SU-DHL-6 (cell line): Measurements from ENCODE around the gene FAM53A.

Experiments used
- H2AFZ ChIP-seq: fragments of 200-600 bp; sonication (generic); 2 replicates; pipeline ENCODE4 v1.6.1; 2014; ENCODE audit warnings: low read depth, mild to moderate bottlenecking, moderate library complexity, mixed read lengths, antibody characterized with exemption, low read length; ENCODE audit not compliant: severe bottlenecking
- H3F3A ChIP-seq: fragments of 200-600 bp; shearing (Covaris generic); 2 replicates; pipeline ENCODE4 v1.6.0; 2016; ENCODE audit warnings: antibody characterized with exemption, mild to moderate bottlenecking; ENCODE audit not compliant: insufficient read depth
- H3K27ac ChIP-seq: fragments of 200-600 bp; sonication (generic); 2 replicates; pipeline ENCODE4 v1.5.1; 2016; ENCODE audit warnings: low read depth, mild to moderate bottlenecking, low read length, moderate library complexity, mixed read lengths
- H3K27me3 ChIP-seq: fragments of 200-600 bp; sonication (generic), shearing (Covaris generic); 2 replicates; pipeline ENCODE4 v1.6.0; 2014; ENCODE audit warnings: mild to moderate bottlenecking, low read length
- H3K36me3 ChIP-seq: fragments of 200-600 bp; sonication (generic); 2 replicates; pipeline ENCODE4 v1.6.1; 2014; ENCODE audit warnings: mild to moderate bottlenecking, low read length, mixed read lengths
- H3K4me2 ChIP-seq: fragments of 300-600, 200-600 bp; shearing (Covaris generic), sonication (generic); 2 replicates; pipeline ENCODE4 v1.6.0; 2014; ENCODE audit warnings: low read length, low read depth, mild to moderate bottlenecking; ENCODE audit not compliant: poor library complexity, severe bottlenecking
- H3K4me3 ChIP-seq: fragments of 200-600 bp; sonication (generic); 2 replicates; pipeline ENCODE4 v1.5.1; 2014; ENCODE audit warnings: antibody characterized with exemption, low read length, mild to moderate bottlenecking, mixed read lengths; ENCODE audit not compliant: insufficient read depth, poor library complexity, severe bottlenecking
- H3K79me2 ChIP-seq: fragments of 200-600 bp; sonication (generic); 2 replicates; pipeline ENCODE4 v1.6.1; 2014; ENCODE audit warnings: mild to moderate bottlenecking, low read length, moderate library complexity; ENCODE audit not compliant: insufficient read depth
- H3K9ac ChIP-seq: fragments of 200-600 bp; sonication (generic); 2 replicates; pipeline ENCODE4 v1.7.0; 2014; ENCODE audit warnings: mild to moderate bottlenecking, low read length
- H3K9me2 ChIP-seq: fragments of 200-600 bp; sonication (generic); replicated peaks from 2 replicates; pipeline ENCODE4 v1.6.1; 2014; ENCODE audit warnings: low read length; ENCODE audit not compliant: insufficient read depth
- H3K9me3 ChIP-seq: fragments of 200-600 bp; sonication (generic); 2 replicates; pipeline ENCODE4 v1.6.1; 2014; ENCODE audit warnings: low read length, mixed read lengths; ENCODE audit not compliant: insufficient read depth
- H4K20me1 ChIP-seq: fragments of 200-600 bp; sonication (generic); 2 replicates; pipeline ENCODE4 v1.6.1; 2014; ENCODE audit warnings: low read depth, mild to moderate bottlenecking, antibody characterized with exemption, low read length, moderate library complexity, mixed read lengths
- EZH2phosphoT487 ChIP-seq: fragments of 200-600 bp; sonication (generic), shearing (Covaris generic); conservative IDR thresholded peaks from 2 replicates; pipeline ENCODE4 v1.6.1; 2018; ENCODE audit warnings: mild to moderate bottlenecking, antibody characterized with exemption, low read length, moderate library complexity, mixed read lengths
- TF ChIP-seq, protein P1 (sequence below): fragments of 200-600 bp; sonication (generic); IDR thresholded peaks from one replicate; pipeline ENCODE4 v1.5.1; 2017; ENCODE audit warnings: antibody characterized with exemption, mild to moderate bottlenecking, low read length, moderate library complexity; ENCODE audit not compliant: insufficient read depth, poor library complexity, severe bottlenecking

Gene FAM53A

DNA sequence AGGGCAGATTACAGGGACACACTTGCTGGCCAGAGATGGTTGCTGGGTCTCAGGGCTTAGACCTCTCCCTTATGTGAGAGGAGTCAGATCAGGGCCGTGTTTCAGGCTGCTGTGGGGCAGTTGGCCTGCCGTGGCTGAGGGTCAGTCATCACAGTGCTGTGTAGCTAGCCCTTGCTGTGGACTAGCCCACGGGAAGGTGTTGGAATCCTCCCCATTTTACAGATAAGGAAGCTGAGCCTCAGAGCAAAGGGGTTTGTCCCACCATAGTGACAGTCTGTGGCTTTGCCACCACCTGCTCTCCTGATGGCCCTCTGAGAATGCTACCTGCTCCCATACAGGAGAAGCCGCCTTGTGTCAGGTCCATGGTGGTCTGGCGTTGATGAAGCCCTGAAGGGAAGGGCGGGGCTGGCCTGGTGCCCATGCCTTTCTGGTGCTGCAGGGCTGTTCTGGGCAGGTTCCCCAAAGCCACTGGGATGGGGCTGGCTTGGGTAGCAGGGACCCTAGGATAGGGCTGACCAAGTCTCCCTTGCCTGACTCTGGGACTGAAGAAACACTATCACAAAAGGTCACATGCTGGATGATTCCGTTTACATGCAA is 2.4 kb upstream of the FAM53A start:
- peaks cover 8% of the 10 kb centered on the region for H3K36me3 ChIP-seq
- H3F3A ChIP-seq, result peaks cover 22% of the 10 kb centered on the region
- no peaks in the 10 kb centered on the region for H3K79me2 ChIP-seq
- H3K4me3 ChIP-seq, result no peak overlapping the region
- H3K4me2 ChIP-seq, result no peak overlapping the region
- H2AFZ ChIP-seq, result no peak overlapping the region
- H3K9ac ChIP-seq, result no peak overlapping the region
- H4K20me1 ChIP-seq, result no peaks in the 10 kb centered on the region; the same call in 1 of the 2 replicates
- H3K9me2 ChIP-seq, result no peaks in the 10 kb centered on the region
- H3K27ac ChIP-seq, result no peak overlapping the region
- H3K9me3 ChIP-seq, result no peaks in the 10 kb centered on the region
- no peaks in the 10 kb centered on the region for H3K27me3 ChIP-seq
- TF ChIP-seq EZH2phosphoT487, result no peak

- no peak for TF ChIP-seq EZH2phosphoT487
- TF ChIP-seq, protein P1, sequence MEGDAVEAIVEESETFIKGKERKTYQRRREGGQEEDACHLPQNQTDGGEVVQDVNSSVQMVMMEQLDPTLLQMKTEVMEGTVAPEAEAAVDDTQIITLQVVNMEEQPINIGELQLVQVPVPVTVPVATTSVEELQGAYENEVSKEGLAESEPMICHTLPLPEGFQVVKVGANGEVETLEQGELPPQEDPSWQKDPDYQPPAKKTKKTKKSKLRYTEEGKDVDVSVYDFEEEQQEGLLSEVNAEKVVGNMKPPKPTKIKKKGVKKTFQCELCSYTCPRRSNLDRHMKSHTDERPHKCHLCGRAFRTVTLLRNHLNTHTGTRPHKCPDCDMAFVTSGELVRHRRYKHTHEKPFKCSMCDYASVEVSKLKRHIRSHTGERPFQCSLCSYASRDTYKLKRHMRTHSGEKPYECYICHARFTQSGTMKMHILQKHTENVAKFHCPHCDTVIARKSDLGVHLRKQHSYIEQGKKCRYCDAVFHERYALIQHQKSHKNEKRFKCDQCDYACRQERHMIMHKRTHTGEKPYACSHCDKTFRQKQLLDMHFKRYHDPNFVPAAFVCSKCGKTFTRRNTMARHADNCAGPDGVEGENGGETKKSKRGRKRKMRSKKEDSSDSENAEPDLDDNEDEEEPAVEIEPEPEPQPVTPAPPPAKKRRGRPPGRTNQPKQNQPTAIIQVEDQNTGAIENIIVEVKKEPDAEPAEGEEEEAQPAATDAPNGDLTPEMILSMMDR, result no peak
- peaks cover 22% of the 10 kb centered on the region for H3F3A ChIP-seq
- H3K36me3 ChIP-seq, result no peaks in the 10 kb centered on the region
- no peak overlapping the region for H3K9ac ChIP-seq
- no peaks in the 10 kb centered on the region for H3K27me3 ChIP-seq
- no peak overlapping the region for H3K4me3 ChIP-seq
- H4K20me1 ChIP-seq, result no peaks in the 10 kb centered on the region
- no peak overlapping the region for H3K27ac ChIP-seq
- H3K4me2 ChIP-seq, result no peak overlapping the region
- H3K9me3 ChIP-seq, result no peaks in the 10 kb centered on the region
- no peaks in the 10 kb centered on the region for H3K9me2 ChIP-seq
- H2AFZ ChIP-seq, result no peak overlapping the region
- no peaks in the 10 kb centered on the region for H3K79me2 ChIP-seq
These were observed 1.4 kb upstream of the FAM53A start for GRCh38 chr4:1685235-1686150.

DNA sequence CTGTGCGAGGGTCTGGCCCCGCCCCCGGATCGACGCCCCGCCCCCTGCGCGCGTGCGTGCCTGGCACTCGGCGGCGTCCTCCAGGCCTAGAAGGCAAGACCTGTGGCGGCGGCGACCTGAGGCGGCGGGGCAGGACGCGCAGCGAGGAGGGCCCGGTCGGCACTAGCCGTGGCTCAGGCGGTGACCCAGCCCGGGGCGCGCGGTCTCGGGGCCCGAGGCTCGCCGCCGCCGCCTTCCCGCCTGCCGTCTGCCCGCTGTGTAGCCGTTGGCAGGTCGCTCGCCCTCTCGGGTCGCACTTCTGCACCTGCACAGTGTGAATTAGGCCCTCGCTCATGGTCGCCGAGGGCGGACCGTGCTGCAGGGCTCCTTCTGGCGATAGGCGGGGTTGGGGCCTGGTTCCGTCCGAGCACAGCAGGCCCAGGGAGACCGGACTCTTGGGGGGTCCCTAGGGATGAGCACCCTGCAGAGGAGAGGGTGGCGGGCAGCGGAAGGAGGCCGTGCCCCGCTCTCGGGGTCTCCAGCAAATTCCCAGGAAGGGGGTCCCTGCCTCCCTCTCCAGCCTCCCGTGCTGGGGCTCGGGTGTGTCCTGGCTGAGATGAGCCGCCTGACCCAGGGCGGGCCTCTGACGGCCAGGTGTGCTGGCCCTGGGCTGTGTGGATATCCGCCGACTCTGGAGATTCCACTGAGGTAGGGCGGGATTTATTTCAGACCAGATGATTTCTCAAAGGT is 557 bp upstream of the FAM53A start:
- H3K79me2 ChIP-seq, result no peaks in the 10 kb centered on the region
- no peaks in the 10 kb centered on the region for H4K20me1 ChIP-seq
- no peaks in the 10 kb centered on the region for H3K9me2 ChIP-seq
- no peak overlapping the region for H2AFZ ChIP-seq
- H3K4me3 ChIP-seq, result no peak overlapping the region
- no peaks in the 10 kb centered on the region for H3K9me3 ChIP-seq
- peaks cover 20% of the 10 kb centered on the region for H3F3A ChIP-seq
- peak overlapping the region; percentile 17 for H3K4me2 ChIP-seq
- 0 out of 2 replicates have a peak overlapping the region, but pooled peaks have one; percentile 24 for H3K9ac ChIP-seq
- TF ChIP-seq EZH2phosphoT487, result no peak
- TF ChIP-seq, protein P1, result no peak
- H3K36me3 ChIP-seq, result no peaks in the 10 kb centered on the region
- H3K27ac ChIP-seq, result no peak overlapping the region
- H3K27me3 ChIP-seq, result no peaks in the 10 kb centered on the region
